Erythroblast (primary cell): ENCODE measurements around the gene C22orf39.

Experiments
- GATA1 ChIP-seq: IDR thresholded peaks from 2 replicates; pipeline ENCODE4 v1.6.1; 2011; ENCODE audit warnings: low read depth, mild to moderate bottlenecking, control low read depth, low read length, moderate library complexity
- POLR2A ChIP-seq: IDR thresholded peaks from 2 replicates; pipeline ENCODE4 v1.6.1; 2011; ENCODE audit warnings: mild to moderate bottlenecking, low read length

GRCh38 chr22:19450363-19451175 is 3.1 kb upstream of the C22orf39 start:
- no peak for TF ChIP-seq POLR2A
- TF ChIP-seq GATA1: no peak
